ELR (cell line): ENCODE measurements around the gene DESI2.
A peak's percentile ranks its signal among the peaks of the same experiment; 100 is the strongest.

ENCODE experiments used
- DNase-seq: peaks from one replicate; pipeline ENCODE4 v3.0.0-alpha.2; 2015; ENCODE audit warnings: low read depth

Gene DESI2

GRCh38 chr1:244652623-244653438 is at the start of gene DESI2:
DESI2 (plus strand) TSS chr1:244653126; CDS start chr1:244653314, 188 bp downstream.
- DNase-seq: peak; percentile 99

DNA sequence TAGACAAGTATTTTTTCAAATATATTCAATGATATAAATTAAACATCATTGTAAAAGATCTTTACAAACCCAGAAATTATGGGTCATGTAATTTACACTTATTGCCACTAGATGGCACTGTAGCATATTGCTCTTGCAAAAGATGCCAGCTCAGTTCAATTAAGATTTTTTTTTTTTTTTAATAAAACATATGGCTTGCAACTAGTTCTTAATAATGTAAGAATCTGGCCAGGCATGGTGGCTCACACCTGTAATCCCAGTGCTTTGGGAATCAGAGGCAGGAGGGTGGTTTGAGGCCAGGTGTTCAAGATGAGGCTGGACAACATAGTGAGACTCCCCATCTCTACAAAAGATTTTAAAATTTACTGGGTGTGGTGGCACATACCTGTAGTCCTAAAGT is 49.4 kb upstream of the DESI2 start:
- peak; percentile 64 for DNase-seq

GRCh38 chr1:244605835-244606370 is 47.0 kb upstream of the DESI2 start:
- DNase-seq: no peak

DNA sequence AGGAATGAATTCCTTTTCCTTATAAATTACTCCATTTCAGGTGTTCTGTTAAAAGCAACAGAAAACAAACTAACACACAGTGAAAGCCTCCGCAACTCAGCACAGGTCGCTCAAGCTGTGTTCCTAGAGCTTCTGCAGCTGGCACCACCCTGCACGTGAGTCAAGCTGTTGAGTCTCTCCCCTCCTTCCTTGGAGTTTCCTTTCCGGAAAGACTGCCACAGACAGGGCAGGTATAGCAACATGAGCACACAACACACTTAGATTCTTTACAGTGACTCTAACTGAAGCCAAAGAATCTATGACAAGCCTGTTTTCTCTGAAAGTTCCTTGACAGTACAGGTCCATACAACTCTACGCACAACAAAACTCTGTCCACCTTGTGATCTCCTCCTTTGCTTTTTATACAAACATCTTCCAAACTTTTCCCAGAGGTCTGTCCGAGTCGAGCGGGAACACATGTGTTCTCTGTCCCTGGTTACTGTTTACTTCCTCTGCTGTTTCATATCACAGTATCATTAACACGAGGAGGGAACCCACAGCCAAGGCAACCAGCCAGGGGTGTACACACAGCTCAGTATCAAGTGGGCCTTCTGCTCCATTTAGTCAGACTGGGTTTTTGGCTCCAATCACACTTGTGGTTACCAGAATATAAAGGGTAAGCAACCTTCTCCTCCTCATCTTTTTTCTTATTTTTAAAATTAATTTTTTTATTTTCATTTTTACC is 38.7 kb upstream of the DESI2 start:
- no peak for DNase-seq

DNA sequence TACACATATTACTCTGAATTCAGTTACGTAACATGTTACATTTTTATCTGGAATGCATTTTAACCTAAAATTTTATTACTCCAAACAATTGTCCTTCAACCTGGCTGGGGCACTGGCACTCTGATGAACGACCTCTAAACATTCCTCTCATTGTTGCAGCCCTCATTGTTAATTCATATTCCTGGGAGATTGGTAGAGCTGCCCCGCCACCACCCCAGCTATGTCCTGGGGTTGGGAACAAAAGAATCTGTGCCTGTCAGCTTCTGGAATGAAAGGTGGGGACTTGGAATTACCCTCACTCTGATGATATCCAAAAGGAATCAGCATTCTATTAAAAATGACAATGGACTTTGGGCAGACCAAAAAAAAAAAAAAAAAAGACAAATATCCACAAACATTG is 38.0 kb upstream of the DESI2 start:
- no peak for DNase-seq

DNA sequence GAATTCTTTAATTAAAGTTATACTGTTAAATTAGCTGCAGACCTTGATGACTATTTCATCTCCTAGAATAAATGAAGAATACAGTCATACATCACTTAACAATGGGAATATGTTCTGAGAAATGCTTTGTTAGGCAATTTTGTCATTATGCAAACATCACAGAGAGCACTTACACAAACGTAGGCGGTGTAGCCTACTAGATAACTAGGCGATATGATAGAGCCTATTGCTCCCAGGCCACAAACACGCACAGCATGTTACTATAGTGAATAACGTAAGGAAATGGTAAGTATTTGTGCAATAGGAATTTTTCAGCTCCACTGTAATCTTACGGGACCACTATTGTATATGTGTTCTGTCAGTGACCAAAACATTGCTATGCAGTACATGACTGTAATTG is 37.6 kb upstream of the DESI2 start:
- no peak for DNase-seq

- no peak for DNase-seq
Observed at GRCh38 chr1:244626709-244627108, 26.2 kb upstream of the DESI2 start.

GRCh38 chr1:244628789-244629188 is 24.1 kb upstream of the DESI2 start:
- DNase-seq: no peak

DNA sequence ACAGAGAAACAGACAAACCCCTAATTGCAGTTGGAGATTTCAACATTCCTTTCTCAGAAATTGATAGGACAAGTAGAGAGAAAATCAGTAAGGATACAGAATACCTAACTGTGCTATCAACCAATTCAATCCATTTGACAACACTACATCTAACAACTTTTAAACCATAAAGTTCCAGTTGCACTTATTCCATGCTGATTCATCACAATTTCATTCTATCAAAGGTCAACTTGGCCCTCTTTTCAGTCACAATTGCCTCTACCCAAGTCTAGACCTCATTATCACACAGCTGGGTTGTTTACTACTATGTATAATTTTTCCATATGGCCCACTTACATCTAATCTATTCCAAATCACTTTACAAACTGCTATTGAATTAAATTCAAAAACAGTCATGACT is 19.8 kb upstream of the DESI2 start:
- no peak for DNase-seq

GRCh38 chr1:244634546-244634945 is 18.4 kb upstream of the DESI2 start:
- DNase-seq: no peak

GRCh38 chr1:244636488-244637259 is 16.3 kb upstream of the DESI2 start:
- no peak for DNase-seq

- DNase-seq: no peak
Observed at GRCh38 chr1:244639561-244639960, 13.4 kb upstream of the DESI2 start.

DNA sequence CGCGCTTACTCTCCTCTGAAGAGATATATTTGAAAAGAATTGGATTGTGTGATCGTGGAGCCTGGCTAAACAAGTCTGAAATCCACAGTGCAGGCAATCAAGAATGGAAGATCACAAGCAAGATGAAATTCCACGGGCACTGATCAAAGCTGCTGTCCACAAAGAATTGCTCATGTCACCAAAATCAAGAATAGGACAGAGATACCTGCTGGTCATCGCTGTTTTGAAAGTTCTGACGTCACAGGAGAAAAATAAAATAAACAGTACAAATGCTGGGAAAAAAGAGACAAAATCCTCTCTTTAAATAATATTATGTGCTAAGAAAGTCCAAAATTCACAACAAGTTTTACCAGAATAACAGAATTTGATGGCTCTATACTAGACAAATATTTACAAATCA is 12.0 kb upstream of the DESI2 start:
- no peak for DNase-seq

DNA sequence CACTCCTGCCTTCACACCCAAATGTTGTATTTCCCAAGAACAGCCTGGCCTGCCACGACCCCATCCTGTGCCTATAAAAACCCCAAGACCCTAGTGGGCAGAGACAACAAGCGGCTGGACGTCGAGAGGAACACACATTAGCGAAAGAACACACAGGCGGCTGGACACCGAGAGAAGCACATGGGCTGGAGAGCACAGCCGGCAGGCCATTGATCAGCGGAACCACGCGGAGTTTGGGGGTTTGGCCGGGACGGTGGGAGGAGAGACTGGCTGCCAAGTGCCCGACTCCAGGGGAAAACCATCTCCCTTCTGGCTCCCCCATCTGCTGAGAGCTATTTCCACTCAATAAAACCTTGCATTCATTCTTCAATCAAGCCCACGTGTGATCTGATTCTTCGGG is 10.4 kb upstream of the DESI2 start:
- no peak for DNase-seq

- DNase-seq: no peak
Observed at GRCh38 chr1:244642988-244643387, 9.9 kb upstream of the DESI2 start.

DNA sequence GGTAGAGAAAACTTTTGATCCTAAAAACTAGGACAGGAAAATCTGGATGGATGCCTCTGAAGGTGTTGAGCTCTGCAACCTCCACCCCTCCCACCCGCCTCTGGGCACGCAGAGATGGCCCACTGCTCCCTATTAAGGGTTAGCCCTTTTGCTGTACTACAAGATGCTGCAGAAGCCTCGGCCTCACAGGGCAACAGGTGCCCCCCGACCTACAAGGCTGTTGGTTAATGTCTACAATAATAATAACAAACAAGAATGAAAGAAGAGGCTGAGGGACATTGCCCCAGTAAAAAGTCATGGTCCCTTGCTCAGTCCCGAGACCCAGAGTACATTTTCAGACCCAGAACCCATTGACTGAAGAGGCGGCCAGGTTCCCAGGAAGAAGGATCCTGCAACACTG is 7.5 kb upstream of the DESI2 start:
- no peak for DNase-seq

DNA sequence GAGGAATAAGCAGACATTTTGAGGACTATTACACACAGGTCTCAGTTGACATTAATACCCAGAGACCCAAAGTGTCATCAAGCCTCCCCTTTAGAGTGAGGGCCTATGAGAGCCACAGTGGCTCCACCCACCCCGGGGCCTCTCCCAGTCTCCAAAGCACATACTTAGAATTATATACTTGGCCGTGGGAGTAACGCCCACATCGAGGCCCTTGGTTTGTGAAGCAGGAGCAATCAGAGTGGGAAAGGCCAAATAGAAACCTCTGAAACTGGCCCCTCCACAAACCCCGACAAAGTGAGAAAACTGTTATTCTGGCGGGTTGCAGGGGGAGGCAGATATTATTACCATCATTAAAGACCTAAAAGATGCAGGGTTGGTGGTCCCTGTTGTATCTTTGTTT is 7.0 kb upstream of the DESI2 start:
- no peak for DNase-seq

- no peak for DNase-seq
Observed at GRCh38 chr1:244647819-244648218, 5.1 kb upstream of the DESI2 start.

DNA sequence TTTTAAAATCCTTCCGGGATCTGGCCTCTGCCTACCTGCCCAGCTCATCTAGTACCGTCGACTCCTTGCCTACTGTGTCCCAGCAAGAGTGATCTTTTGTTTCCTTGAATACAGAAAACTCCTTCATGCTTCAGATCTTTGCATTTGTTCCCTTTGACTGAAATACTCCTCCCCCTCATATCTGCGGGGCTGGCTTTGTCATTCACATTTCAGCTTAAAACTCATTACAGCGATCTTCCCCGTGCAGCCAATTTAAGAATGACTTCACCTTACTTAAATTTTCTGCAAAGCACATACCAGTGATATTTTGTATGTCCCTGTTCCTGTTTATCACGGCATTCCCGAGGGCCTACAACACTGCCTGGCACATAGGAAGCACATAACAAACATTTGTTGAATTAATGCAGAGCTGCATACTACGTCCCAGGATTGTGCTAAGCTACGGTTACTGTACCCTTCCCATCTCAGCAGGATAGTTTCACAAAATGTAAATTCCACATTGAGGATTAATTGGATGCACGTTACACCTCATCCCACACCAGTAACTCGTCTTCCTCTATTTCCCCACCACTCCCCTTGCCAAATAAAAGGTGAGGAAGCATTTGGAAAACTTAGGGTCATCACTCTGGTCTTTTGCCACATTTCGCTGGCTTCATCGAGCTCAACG is 837 bp upstream of the DESI2 start:
- DNase-seq: peak; percentile 30

- peak; percentile 44 for DNase-seq
Observed at GRCh38 chr1:244653439-244654107, 647 bp downstream of the DESI2 start.
